Astrocyte of the cerebellum (primary cell): ENCODE results near the gene SLC15A3.

Source experiments
- DNase-seq: peaks from one replicate; pipeline ENCODE4 v3.0.0-alpha.2; 2011; ENCODE audit warnings: low read depth
- H3K4me3 ChIP-seq: 2 replicates; pipeline ENCODE4 v1.5.1; 2011; ENCODE audit warnings: mild to moderate bottlenecking, low read depth, low read length, moderate library complexity
- in situ Hi-C: cut with HindIII; loops from 2 replicates; pipeline ENCODE4 v1.10.0; 2017; ENCODE audit warnings: low sequenced_read_pairs
- TF ChIP-seq, protein P1 (sequence below): IDR thresholded peaks from 2 replicates; pipeline ENCODE4 v1.5.1; 2012; ENCODE audit warnings: low read length, low read depth, moderate library complexity, mild to moderate bottlenecking; ENCODE audit errors: missing control alignments

Gene SLC15A3

DNA sequence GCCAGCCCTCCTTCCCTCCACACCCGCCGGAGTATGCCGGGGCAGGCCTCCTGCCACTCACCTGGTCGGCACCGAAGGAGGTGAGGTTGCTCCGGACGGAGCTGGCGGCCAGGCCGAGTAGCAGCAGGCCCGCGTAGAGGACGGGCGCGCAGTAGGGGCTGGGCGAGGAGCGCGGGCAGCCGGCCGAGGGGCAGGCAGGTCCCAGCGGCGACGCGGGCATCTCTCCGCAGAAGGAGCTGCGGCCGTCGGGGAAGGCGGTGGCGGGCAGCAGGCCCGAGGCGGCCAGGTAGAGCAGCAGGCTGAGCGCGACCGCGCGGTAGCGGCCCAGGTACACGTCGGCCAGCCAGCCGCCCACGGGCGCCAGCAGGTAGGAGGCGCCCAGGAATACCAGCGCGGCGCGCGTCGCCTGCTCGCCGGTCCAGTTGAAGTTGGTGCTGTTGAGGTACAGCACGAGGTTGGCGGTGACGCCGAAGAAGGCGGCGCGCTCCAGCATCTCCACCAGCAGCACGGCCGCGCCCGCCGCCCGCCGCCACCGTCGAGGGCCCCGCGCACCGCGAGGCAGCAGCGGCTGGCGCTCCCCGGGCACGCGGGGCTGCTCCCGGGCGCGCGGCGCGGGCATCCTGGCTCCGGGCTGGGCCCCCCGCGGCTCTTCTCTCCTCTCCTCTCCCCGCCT lies 907 bp downstream of the SLC15A3 start:
- TF ChIP-seq, protein P1, sequence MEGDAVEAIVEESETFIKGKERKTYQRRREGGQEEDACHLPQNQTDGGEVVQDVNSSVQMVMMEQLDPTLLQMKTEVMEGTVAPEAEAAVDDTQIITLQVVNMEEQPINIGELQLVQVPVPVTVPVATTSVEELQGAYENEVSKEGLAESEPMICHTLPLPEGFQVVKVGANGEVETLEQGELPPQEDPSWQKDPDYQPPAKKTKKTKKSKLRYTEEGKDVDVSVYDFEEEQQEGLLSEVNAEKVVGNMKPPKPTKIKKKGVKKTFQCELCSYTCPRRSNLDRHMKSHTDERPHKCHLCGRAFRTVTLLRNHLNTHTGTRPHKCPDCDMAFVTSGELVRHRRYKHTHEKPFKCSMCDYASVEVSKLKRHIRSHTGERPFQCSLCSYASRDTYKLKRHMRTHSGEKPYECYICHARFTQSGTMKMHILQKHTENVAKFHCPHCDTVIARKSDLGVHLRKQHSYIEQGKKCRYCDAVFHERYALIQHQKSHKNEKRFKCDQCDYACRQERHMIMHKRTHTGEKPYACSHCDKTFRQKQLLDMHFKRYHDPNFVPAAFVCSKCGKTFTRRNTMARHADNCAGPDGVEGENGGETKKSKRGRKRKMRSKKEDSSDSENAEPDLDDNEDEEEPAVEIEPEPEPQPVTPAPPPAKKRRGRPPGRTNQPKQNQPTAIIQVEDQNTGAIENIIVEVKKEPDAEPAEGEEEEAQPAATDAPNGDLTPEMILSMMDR: no peak
- no peak overlapping the region for H3K4me3 ChIP-seq
- in situ Hi-C loops: no loop called here
- DNase-seq: no peak

DNA sequence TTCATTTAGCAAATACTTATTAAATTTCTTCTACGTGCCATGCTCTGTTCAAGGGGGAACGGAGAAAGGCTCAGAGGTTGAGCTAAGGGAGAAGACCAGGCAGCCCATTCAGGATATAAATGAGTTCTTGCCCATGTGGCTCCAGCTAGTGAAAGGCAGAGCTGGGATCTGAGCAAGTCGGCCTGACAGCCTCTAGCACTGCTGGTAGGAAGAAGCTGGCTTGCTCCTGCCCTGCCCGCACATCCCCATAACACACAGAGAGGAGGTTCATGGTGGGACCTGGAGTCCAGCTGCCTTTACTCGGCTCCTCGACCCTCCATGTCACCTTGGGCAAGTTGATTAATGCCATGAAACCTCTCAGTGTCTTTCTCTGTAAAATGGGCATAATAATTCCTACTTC lies 2.0 kb downstream of the SLC15A3 start:
- in situ Hi-C loops: no loop called here
- TF ChIP-seq, protein P1: no peak
- DNase-seq: no peak
- no peak overlapping the region for H3K4me3 ChIP-seq

- TF ChIP-seq, protein P1: no peak
- no peak for DNase-seq
- in situ Hi-C loops: no loop called here
- no peak overlapping the region for H3K4me3 ChIP-seq
Observed at GRCh38 chr11:60948250-60948649, 3.7 kb downstream of the SLC15A3 start.

GRCh38 chr11:60947700-60948099 lies 4.3 kb downstream of the SLC15A3 start:
- TF ChIP-seq, protein P1: no peak
- DNase-seq: no peak
- in situ Hi-C loops: no loop called here
- no peak overlapping the region for H3K4me3 ChIP-seq

DNA sequence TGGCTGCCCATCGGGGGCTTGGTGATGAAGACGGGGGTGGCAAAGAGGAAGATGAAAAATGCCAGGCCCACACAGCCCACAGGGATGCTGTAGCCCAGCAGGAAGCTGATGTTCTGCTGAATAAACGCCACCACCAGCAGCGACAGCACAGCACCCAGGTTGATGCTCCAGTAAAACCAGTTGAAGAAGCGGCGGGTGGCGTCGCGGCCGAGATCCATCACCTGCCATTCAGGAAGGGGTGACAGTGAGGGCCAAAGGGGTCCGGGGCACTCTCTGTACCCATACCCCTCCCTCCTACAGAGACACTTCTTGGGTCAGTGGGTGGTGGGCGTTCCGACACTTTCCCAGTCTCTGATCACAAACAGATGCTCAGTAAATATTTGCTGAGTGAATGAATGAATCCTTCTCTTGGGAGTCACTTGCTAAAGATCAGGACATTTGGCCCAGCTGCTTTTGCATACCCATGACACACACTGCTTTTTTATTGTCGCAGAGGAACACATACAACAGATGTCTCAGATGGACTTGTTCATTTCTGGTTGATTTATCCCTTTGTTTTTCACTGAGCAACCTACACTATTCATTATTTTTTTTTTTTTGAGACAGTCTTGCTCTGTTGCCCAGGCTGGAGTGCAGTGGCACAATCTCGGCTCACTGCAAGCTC lies 5.2 kb downstream of the SLC15A3 start:
- DNase-seq: no peak
- H3K4me3 ChIP-seq: no peak overlapping the region
- TF ChIP-seq, protein P1: no peak
- in situ Hi-C loops: no loop called here

GRCh38 chr11:60945295-60945667 lies 6.7 kb downstream of the SLC15A3 start:
- TF ChIP-seq, protein P1: no peak
- no peak for DNase-seq
- in situ Hi-C loops: no loop called here
- H3K4me3 ChIP-seq: no peak overlapping the region
